OCI-LY1 (cell line): ENCODE measurements around the gene FAT1.

ENCODE experiments used
- H2AFZ ChIP-seq: fragments of 200-600 bp; sonication (generic), shearing (Covaris generic); 2 replicates; pipeline ENCODE4 v1.6.0; 2014; ENCODE audit warnings: antibody characterized with exemption, mild to moderate bottlenecking, low read length
- H3F3A ChIP-seq: fragments of 200-600 bp; sonication (generic), shearing (Covaris generic); 2 replicates; pipeline ENCODE4 v1.6.0; 2014; ENCODE audit warnings: mild to moderate bottlenecking, antibody characterized with exemption, low read length, moderate library complexity; ENCODE audit not compliant: insufficient read depth
- H3K27ac ChIP-seq: fragments of 200-600 bp; sonication (generic); 2 replicates; pipeline ENCODE4 v1.5.1; 2014; ENCODE audit warnings: low read length, mixed run types, mild to moderate bottlenecking, low read depth; ENCODE audit not compliant: poor library complexity, severe bottlenecking
- H3K27me3 ChIP-seq: fragments of 200-600 bp; sonication (generic); 2 replicates; pipeline ENCODE4 v1.6.0; 2014; ENCODE audit warnings: antibody characterized with exemption, mild to moderate bottlenecking, low read length, moderate library complexity; ENCODE audit not compliant: insufficient read depth
- H3K36me3 ChIP-seq: fragments of 200-600 bp; sonication (generic); 2 replicates; pipeline ENCODE4 v1.6.1; 2014; ENCODE audit warnings: mild to moderate bottlenecking, antibody characterized with exemption, low read length, moderate library complexity, mixed read lengths; ENCODE audit not compliant: insufficient read depth
- H3K4me1 ChIP-seq: fragments of 200-600 bp; sonication (generic); 2 replicates; pipeline ENCODE4 v1.5.1; 2014; ENCODE audit warnings: mild to moderate bottlenecking, low read length, moderate library complexity; ENCODE audit not compliant: insufficient read depth, severe bottlenecking
- H3K4me2 ChIP-seq: fragments of 200-600 bp; sonication (generic), shearing (Covaris generic); 2 replicates; pipeline ENCODE4 v1.6.1; 2014; ENCODE audit warnings: low read length
- H3K4me3 ChIP-seq: fragments of 200-600 bp; sonication (generic); 2 replicates; pipeline ENCODE4 v1.5.1; 2014; ENCODE audit warnings: low read length, low read depth, mild to moderate bottlenecking, mixed read lengths; ENCODE audit not compliant: poor library complexity, severe bottlenecking
- H3K79me2 ChIP-seq: fragments of 200-600 bp; shearing (Covaris generic); 2 replicates; pipeline ENCODE4 v1.6.1; 2016; ENCODE audit warnings: mixed run types, low read length, mixed read lengths; ENCODE audit not compliant: insufficient read depth
- H3K9ac ChIP-seq: fragments of 200-600 bp; sonication (generic), shearing (Covaris generic); 2 replicates; pipeline ENCODE4 v1.6.1; 2014; ENCODE audit warnings: mild to moderate bottlenecking, low read length, mixed read lengths
- H3K9me2 ChIP-seq: fragments of 200-600 bp; sonication (generic), shearing (Covaris generic); 2 replicates; pipeline ENCODE4 v1.6.1; 2014; ENCODE audit warnings: low read depth, mild to moderate bottlenecking, low read length, mixed read lengths
- H3K9me3 ChIP-seq: fragments of 200-600 bp; shearing (Covaris generic); 2 replicates; pipeline ENCODE4 v1.6.1; 2014; ENCODE audit warnings: low read length, mixed read lengths
- H4K20me1 ChIP-seq: fragments of 200-600 bp; sonication (generic), shearing (Covaris generic); 2 replicates; pipeline ENCODE4 v1.6.0; 2016; ENCODE audit warnings: mild to moderate bottlenecking, low read length; ENCODE audit not compliant: insufficient read depth
- EZH2 ChIP-seq: fragments of 200-600 bp; sonication (generic), shearing (Covaris generic); IDR thresholded peaks from 2 replicates; pipeline ENCODE4 v1.8.0; 2017; ENCODE audit warnings: borderline replicate concordance, mixed run types, mild to moderate bottlenecking, antibody characterized with exemption, low read length, moderate library complexity, mixed read lengths
- TF ChIP-seq, protein P1 (sequence below): fragments of 200-600 bp; sonication (generic), shearing (Covaris generic); IDR thresholded peaks from 2 replicates; pipeline ENCODE4 v1.5.1; 2017; ENCODE audit warnings: mild to moderate bottlenecking, antibody characterized with exemption, low read length, moderate library complexity, mixed read lengths

FAT1 gene

DNA sequence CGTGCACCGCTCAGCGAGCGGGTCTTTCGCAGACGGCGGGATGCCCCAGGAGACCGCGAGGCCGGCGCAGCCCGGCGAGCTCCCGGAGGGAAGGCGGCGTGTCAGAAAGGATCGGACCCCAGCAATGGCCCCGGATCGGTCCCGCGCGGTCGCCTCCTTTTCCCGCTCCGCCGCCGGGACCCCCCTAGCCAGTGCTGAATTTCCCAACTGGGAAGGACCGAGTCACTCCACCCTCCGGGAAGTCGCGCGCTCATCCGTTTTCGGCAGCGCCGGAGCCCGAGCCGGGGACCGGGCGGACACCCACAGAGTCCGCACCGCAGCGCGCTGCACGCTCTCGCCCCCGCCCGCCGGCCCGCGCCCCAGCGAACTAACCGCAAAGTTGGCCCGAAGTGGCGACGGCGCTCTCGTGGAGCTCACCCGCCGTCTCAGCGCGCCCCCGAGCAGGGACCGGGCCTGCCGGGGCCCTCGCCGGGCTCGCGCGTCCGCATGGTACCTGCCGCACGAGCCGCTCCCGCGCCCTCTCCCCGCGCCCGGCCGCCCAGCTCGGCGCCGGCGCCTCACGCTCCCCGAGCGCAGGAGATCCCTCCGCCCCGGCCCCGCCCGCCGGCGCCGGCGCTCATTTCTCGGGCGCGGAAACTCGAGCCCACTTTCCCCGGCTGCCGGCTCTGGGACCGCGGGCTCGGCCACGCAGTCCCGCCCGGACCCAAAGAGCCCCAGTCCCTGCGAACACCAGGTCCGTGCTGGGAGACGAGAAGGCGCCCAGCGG, at the start of gene FAT1:
TSS of gene FAT1 (minus strand) at position 565 of the 766 bp plus-strand sequence. CDS start 14,029 bp downstream, outside the sequence.
- H2AFZ ChIP-seq = no peak within 1 kb of the TSS

DNA sequence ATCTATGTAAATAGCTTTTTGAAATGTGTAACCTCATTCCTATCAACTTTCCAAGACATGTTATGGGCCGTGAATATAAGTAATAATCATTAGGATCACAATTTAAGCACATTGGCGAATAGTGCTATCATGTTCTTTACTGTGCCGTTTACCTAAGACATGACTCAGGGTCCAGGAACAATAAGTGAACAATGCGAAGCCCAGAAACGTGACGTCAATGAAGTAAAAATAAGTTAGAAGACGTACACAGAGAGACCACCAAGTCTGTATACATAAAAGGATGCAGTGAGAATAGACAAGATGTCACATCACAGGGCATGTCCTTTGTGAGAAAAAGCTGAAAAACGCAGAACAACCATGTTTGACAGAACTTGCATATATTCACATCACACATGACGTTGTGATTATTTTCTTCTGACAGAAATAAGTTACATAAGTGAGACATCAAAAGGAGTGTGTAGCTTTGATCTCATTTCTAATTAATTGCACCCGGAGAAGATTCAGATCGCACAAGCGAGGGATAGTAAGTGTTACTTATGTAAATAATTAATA, 49.4 kb upstream of the FAT1 start:
- Histone ChIP-seq H2AFZ (no peak overlapping the region), H3K27me3 (no peaks in the 10 kb centered on the region), H3K9ac (no peak overlapping the region), H3K36me3 (no peaks in the 10 kb centered on the region), H3K27ac (no peak overlapping the region), H3F3A (no peaks in the 10 kb centered on the region), H3K79me2 (no peaks in the 10 kb centered on the region), H3K4me3 (no peak overlapping the region), H3K4me2 (no peak overlapping the region), H3K9me2 (no peaks in the 10 kb centered on the region), H3K4me1 (peaks cover 5% of the 10 kb centered on the region), H3K9me3 (no peaks in the 10 kb centered on the region), H4K20me1 (no peaks in the 10 kb centered on the region)
- no peak for TF ChIP-seq EZH2
- TF ChIP-seq, protein P1, sequence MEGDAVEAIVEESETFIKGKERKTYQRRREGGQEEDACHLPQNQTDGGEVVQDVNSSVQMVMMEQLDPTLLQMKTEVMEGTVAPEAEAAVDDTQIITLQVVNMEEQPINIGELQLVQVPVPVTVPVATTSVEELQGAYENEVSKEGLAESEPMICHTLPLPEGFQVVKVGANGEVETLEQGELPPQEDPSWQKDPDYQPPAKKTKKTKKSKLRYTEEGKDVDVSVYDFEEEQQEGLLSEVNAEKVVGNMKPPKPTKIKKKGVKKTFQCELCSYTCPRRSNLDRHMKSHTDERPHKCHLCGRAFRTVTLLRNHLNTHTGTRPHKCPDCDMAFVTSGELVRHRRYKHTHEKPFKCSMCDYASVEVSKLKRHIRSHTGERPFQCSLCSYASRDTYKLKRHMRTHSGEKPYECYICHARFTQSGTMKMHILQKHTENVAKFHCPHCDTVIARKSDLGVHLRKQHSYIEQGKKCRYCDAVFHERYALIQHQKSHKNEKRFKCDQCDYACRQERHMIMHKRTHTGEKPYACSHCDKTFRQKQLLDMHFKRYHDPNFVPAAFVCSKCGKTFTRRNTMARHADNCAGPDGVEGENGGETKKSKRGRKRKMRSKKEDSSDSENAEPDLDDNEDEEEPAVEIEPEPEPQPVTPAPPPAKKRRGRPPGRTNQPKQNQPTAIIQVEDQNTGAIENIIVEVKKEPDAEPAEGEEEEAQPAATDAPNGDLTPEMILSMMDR = no peak

More for the DNA sequence above, at the start of gene FAT1:
- no peaks in the 10 kb centered on the region for H3K9me2 ChIP-seq
- H3K4me2 ChIP-seq = no peak within 1 kb of the TSS
- H3K79me2 ChIP-seq = no peaks in the 10 kb centered on the region
- H4K20me1 ChIP-seq = no peaks in the 10 kb centered on the region
- no peaks in the 10 kb centered on the region for H3F3A ChIP-seq
- no peak for TF ChIP-seq EZH2
- TF ChIP-seq, protein P1 = no peak
- no peak within 1 kb of the TSS for H3K4me3 ChIP-seq
- H3K27me3 ChIP-seq = no peaks in the 10 kb centered on the region
- H3K36me3 ChIP-seq = no peaks in the 10 kb centered on the region
- no peaks in the 10 kb centered on the region for H3K4me1 ChIP-seq
- H3K9ac ChIP-seq = no peak within 1 kb of the TSS
- peaks cover 36% of the 10 kb centered on the region for H3K9me3 ChIP-seq
- H3K27ac ChIP-seq = no peak within 1 kb of the TSS

- no peaks in the 10 kb centered on the region for H3K27me3 ChIP-seq
- H3K9me3 ChIP-seq = no peaks in the 10 kb centered on the region
- H3K4me1 ChIP-seq = no peaks in the 10 kb centered on the region
- H3F3A ChIP-seq = no peaks in the 10 kb centered on the region
- H3K79me2 ChIP-seq = no peaks in the 10 kb centered on the region
- no peaks in the 10 kb centered on the region for H3K9me2 ChIP-seq
- H3K4me3 ChIP-seq = no peak overlapping the region
- no peak overlapping the region for H3K9ac ChIP-seq
- H2AFZ ChIP-seq = no peak overlapping the region
- no peak overlapping the region for H3K4me2 ChIP-seq
- no peak for TF ChIP-seq EZH2
- TF ChIP-seq, protein P1 = no peak
- H3K36me3 ChIP-seq = no peaks in the 10 kb centered on the region
- no peaks in the 10 kb centered on the region for H4K20me1 ChIP-seq
- no peak overlapping the region for H3K27ac ChIP-seq
These were observed 48.0 kb upstream of the FAT1 start for GRCh38 chr4:186771624-186772023.
